Nucleus accumbens (tissue), 56 donors: ENCODE data around the gene SLC17A5.
A peak's percentile ranks its signal among the peaks of the same experiment; 100 is the strongest.

Source experiments
- DNase-seq, 56 donors: peaks; one replicate each; lab custom pipeline; 2025; lab: John Stamatoyannopoulos, UW

Gene SLC17A5

GRCh38 chr6:73667798-73668197, 14.0 kb upstream of the SLC17A5 start:
- no peak for DNase-seq

GRCh38 chr6:73666393-73666792, 12.6 kb upstream of the SLC17A5 start:
- DNase-seq, result no peak

GRCh38 chr6:73665686-73666319, 12.0 kb upstream of the SLC17A5 start:
- DNase-seq, result no peak

- DNase-seq, result no peak
These were observed 10.9 kb upstream of the SLC17A5 start for GRCh38 chr6:73664701-73665100.

- no peak for DNase-seq
These were observed 3.4 kb upstream of the SLC17A5 start for GRCh38 chr6:73657201-73657600.

- no peak for DNase-seq
These were observed 2.8 kb upstream of the SLC17A5 start for GRCh38 chr6:73656531-73657145.

- DNase-seq, result no peak
These were observed 1.6 kb upstream of the SLC17A5 start for GRCh38 chr6:73655341-73655917.

GRCh38 chr6:73652637-73653570, 888 bp downstream of the SLC17A5 start:
- peak in 55 of 56 donors; percentile 2 to 71 (median 43) for DNase-seq

- DNase-seq, result no peak
These were observed 4.0 kb downstream of the SLC17A5 start for GRCh38 chr6:73649783-73650182.

GRCh38 chr6:73648166-73648565, 5.6 kb downstream of the SLC17A5 start:
- no peak for DNase-seq

GRCh38 chr6:73644941-73645591, 8.7 kb downstream of the SLC17A5 start:
- DNase-seq, result no peak

GRCh38 chr6:73644030-73644429, 9.8 kb downstream of the SLC17A5 start:
- DNase-seq, result no peak

- DNase-seq, result no peak
These were observed 11.3 kb downstream of the SLC17A5 start for GRCh38 chr6:73642530-73642929.

- DNase-seq, result no peak
These were observed 13.5 kb downstream of the SLC17A5 start for GRCh38 chr6:73640179-73640750.

- no peak for DNase-seq
These were observed 14.8 kb downstream of the SLC17A5 start for GRCh38 chr6:73639040-73639439.

GRCh38 chr6:73637404-73637803, 16.4 kb downstream of the SLC17A5 start:
- no peak for DNase-seq

- DNase-seq, result no peak
These were observed 17.7 kb downstream of the SLC17A5 start for GRCh38 chr6:73636048-73636447.

- DNase-seq, result no peak
These were observed 21.4 kb downstream of the SLC17A5 start for GRCh38 chr6:73632346-73632745.

- DNase-seq, result no peak
These were observed 21.9 kb downstream of the SLC17A5 start for GRCh38 chr6:73631849-73632248.

- DNase-seq, result no peak
These were observed 23.4 kb downstream of the SLC17A5 start for GRCh38 chr6:73630401-73630800.
